Measurements from ENCODE around the gene HS3ST4. TPM values are rescaled to one million over a fixed set of nuclear protein-coding genes. Genes with fewer than 3 reads are reported as not detected.

The HS3ST4 gene
- total and polyA plus RNA-seq, 2 experiments from 2014 or later, result 0.44 to 2.1 TPM

DNA sequence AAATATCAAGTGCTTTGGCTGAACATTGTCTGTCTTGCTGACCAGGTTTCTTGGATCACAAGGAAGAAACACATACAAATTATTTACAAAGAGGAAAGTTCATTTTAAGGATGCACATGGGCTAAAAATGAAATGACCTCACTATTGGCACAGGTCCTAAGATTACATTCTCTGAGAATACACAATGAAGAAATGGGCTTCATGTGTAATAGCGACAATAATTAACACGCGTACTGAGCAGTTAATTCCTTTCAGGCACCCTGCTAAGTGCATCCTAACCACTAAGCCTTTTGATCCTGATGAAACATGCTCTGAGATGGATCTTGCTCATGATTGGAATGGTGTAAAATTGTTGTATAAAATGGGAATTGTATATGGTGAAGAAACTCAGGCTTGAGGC lies 429.0 kb downstream of the HS3ST4 start (continued):
- TF ChIP-seq JUNB (IDR thresholded peaks at IDR 0.05; ENCODE audit: unreplicated experiment) (no peak), POLR2AphosphoS5 (IDR thresholded peaks at IDR 0.05; ENCODE audit: low read depth) (no peak), EZH2phosphoT487 (IDR thresholded peaks at IDR 0.05; ENCODE audit: unreplicated experiment) (no peak), EZH2 (IDR thresholded peaks at IDR 0.05; ENCODE audit: low read depth, unreplicated experiment) (no peak)
- TF ChIP-seq, protein P1, sequence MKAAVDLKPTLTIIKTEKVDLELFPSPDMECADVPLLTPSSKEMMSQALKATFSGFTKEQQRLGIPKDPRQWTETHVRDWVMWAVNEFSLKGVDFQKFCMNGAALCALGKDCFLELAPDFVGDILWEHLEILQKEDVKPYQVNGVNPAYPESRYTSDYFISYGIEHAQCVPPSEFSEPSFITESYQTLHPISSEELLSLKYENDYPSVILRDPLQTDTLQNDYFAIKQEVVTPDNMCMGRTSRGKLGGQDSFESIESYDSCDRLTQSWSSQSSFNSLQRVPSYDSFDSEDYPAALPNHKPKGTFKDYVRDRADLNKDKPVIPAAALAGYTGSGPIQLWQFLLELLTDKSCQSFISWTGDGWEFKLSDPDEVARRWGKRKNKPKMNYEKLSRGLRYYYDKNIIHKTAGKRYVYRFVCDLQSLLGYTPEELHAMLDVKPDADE (IDR thresholded peaks at IDR 0.05), result no peak
- TF ChIP-seq, protein P2, sequence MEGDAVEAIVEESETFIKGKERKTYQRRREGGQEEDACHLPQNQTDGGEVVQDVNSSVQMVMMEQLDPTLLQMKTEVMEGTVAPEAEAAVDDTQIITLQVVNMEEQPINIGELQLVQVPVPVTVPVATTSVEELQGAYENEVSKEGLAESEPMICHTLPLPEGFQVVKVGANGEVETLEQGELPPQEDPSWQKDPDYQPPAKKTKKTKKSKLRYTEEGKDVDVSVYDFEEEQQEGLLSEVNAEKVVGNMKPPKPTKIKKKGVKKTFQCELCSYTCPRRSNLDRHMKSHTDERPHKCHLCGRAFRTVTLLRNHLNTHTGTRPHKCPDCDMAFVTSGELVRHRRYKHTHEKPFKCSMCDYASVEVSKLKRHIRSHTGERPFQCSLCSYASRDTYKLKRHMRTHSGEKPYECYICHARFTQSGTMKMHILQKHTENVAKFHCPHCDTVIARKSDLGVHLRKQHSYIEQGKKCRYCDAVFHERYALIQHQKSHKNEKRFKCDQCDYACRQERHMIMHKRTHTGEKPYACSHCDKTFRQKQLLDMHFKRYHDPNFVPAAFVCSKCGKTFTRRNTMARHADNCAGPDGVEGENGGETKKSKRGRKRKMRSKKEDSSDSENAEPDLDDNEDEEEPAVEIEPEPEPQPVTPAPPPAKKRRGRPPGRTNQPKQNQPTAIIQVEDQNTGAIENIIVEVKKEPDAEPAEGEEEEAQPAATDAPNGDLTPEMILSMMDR (conservative IDR thresholded peaks at IDR 0.05; ENCODE audit: low read depth in 2 of 2), result no peak

GRCh38 chr16:26128296-26128695 lies 436.5 kb downstream of the HS3ST4 start:
- Histone ChIP-seq H4K20me1 (replicated peaks; ENCODE audit: insufficient read depth) (no peaks in the 10 kb centered on the region), H3K27me3 (ENCODE audit: insufficient read depth) (no peaks in the 10 kb centered on the region), H3K4me2 (no peak overlapping the region), H3F3A (replicated peaks; ENCODE audit: low read depth) (no peaks in the 10 kb centered on the region), H3K36me3 (ENCODE audit: insufficient read depth) (no peaks in the 10 kb centered on the region), H3K9me2 (ENCODE audit: insufficient read depth) (no peaks in the 10 kb centered on the region), H3K79me2 (replicated peaks; ENCODE audit: insufficient read depth) (no peaks in the 10 kb centered on the region), H3K4me3 (no peak overlapping the region), H2AFZ (no peak overlapping the region), H3K4me1 (ENCODE audit: insufficient read depth) (no peaks in the 10 kb centered on the region), H3K27ac (ENCODE audit: low read depth) (no peak overlapping the region)
- H3K27ac Mint-ChIP-seq, result no peak overlapping the region
- peaks cover 1% of the 10 kb centered on the region for H3K27me3 Mint-ChIP-seq (ENCODE audit: insufficient read depth, low read depth, poor library complexity)
- ATAC-seq (no peak), DNase-seq (ENCODE audit: low spot score) (no peak)
- peaks cover 6% of the 10 kb centered on the region; the same call in 1 of the 3 replicates for H3K36me3 Mint-ChIP-seq (ENCODE audit: low read depth)
- H3K4me1 Mint-ChIP-seq, result peaks cover 6% of the 10 kb centered on the region; the same call in 2 of the 3 replicates
- peaks cover 74% of the 10 kb centered on the region for H3K9me3 Mint-ChIP-seq
- no peak overlapping the region for H3K4me3 Mint-ChIP-seq
- TF ChIP-seq POLR2AphosphoS5 (IDR thresholded peaks at IDR 0.05; ENCODE audit: low read depth) (no peak), JUNB (IDR thresholded peaks at IDR 0.05; ENCODE audit: unreplicated experiment) (no peak), EZH2phosphoT487 (IDR thresholded peaks at IDR 0.05; ENCODE audit: unreplicated experiment) (no peak), EZH2 (IDR thresholded peaks at IDR 0.05; ENCODE audit: low read depth, unreplicated experiment) (no peak), CREB1 (CRISPR knock-in tag; IDR thresholded peaks at IDR 0.05; ENCODE audit: low read depth) (no peak), ZNF114 (CRISPR knock-in tag; IDR thresholded peaks at IDR 0.05) (no peak)
- TF ChIP-seq, protein P2 (conservative IDR thresholded peaks at IDR 0.05; ENCODE audit: low read depth in 2 of 2), result no peak
- TF ChIP-seq, protein P3, sequence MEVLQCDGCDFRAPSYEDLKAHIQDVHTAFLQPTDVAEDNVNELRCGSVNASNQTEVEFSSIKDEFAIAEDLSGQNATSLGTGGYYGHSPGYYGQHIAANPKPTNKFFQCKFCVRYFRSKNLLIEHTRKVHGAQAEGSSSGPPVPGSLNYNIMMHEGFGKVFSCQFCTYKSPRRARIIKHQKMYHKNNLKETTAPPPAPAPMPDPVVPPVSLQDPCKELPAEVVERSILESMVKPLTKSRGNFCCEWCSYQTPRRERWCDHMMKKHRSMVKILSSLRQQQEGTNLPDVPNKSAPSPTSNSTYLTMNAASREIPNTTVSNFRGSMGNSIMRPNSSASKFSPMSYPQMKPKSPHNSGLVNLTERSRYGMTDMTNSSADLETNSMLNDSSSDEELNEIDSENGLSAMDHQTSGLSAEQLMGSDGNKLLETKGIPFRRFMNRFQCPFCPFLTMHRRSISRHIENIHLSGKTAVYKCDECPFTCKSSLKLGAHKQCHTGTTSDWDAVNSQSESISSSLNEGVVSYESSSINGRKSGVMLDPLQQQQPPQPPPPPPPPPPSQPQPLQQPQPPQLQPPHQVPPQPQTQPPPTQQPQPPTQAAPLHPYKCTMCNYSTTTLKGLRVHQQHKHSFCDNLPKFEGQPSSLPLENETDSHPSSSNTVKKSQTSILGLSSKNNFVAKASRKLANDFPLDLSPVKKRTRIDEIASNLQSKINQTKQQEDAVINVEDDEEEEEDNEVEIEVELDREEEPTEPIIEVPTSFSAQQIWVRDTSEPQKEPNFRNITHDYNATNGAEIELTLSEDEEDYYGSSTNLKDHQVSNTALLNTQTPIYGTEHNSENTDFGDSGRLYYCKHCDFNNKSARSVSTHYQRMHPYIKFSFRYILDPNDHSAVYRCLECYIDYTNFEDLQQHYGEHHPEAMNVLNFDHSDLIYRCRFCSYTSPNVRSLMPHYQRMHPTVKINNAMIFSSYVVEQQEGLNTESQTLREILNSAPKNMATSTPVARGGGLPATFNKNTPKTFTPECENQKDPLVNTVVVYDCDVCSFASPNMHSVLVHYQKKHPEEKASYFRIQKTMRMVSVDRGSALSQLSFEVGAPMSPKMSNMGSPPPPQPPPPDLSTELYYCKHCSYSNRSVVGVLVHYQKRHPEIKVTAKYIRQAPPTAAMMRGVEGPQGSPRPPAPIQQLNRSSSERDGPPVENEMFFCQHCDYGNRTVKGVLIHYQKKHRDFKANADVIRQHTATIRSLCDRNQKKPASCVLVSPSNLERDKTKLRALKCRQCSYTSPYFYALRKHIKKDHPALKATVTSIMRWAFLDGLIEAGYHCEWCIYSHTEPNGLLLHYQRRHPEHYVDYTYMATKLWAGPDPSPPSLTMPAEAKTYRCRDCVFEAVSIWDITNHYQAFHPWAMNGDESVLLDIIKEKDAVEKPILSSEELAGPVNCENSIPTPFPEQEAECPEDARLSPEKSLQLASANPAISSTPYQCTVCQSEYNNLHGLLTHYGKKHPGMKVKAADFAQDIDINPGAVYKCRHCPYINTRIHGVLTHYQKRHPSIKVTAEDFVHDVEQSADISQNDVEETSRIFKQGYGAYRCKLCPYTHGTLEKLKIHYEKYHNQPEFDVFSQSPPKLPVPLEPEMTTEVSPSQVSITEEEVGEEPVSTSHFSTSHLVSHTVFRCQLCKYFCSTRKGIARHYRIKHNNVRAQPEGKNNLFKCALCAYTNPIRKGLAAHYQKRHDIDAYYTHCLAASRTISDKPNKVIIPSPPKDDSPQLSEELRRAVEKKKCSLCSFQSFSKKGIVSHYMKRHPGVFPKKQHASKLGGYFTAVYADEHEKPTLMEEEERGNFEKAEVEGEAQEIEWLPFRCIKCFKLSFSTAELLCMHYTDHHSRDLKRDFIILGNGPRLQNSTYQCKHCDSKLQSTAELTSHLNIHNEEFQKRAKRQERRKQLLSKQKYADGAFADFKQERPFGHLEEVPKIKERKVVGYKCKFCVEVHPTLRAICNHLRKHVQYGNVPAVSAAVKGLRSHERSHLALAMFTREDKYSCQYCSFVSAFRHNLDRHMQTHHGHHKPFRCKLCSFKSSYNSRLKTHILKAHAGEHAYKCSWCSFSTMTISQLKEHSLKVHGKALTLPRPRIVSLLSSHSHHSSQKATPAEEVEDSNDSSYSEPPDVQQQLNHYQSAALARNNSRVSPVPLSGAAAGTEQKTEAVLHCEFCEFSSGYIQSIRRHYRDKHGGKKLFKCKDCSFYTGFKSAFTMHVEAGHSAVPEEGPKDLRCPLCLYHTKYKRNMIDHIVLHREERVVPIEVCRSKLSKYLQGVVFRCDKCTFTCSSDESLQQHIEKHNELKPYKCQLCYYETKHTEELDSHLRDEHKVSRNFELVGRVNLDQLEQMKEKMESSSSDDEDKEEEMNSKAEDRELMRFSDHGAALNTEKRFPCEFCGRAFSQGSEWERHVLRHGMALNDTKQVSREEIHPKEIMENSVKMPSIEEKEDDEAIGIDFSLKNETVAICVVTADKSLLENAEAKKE (CRISPR knock-in tag; IDR thresholded peaks at IDR 0.05), result no peak
